Neural progenitor cell (in vitro differentiated cells): ENCODE data around the gene HOXB7. TPM values are rescaled to one million over a fixed set of nuclear protein-coding genes. Genes with fewer than 3 reads are reported as not detected.

Experiments used
- DNase-seq: peaks from one replicate; pipeline ENCODE4 v3.0.0-alpha.2; 2016; ENCODE audit warnings: low spot score
- H2AFZ ChIP-seq: fragments of 200-600 bp; sonication (generic); replicated peaks from 2 replicates; pipeline ENCODE4 v1.6.1; 2016; ENCODE audit warnings: antibody characterized with exemption
- H3F3A ChIP-seq: fragments of 200-600 bp; sonication (generic); 2 replicates; pipeline ENCODE4 v1.6.1; 2016; ENCODE audit warnings: antibody characterized with exemption, low read depth
- H3K27ac ChIP-seq: fragments of 200-600 bp; sonication (generic); 2 replicates; pipeline ENCODE4 v1.5.1; 2016; ENCODE audit warnings: mild to moderate bottlenecking
- H3K27me3 ChIP-seq: fragments of 200-600 bp; sonication (generic); 2 replicates; pipeline ENCODE4 v1.6.1; 2016; ENCODE audit warnings: mild to moderate bottlenecking, moderate library complexity
- H3K36me3 ChIP-seq: fragments of 200-600 bp; sonication (generic); 2 replicates; pipeline ENCODE4 v1.5.1; 2016
- H3K4me1 ChIP-seq: fragments of 200-600 bp; sonication (generic); 2 replicates; pipeline ENCODE4 v1.6.1; 2016; ENCODE audit warnings: mixed run types
- H3K4me2 ChIP-seq: fragments of 200-600 bp; sonication (generic); 2 replicates; pipeline ENCODE4 v1.6.1; 2016
- H3K4me3 ChIP-seq: fragments of 200-600 bp; sonication (generic); 2 replicates; pipeline ENCODE4 v1.5.1; 2016
- H3K79me2 ChIP-seq: fragments of 200-600 bp; sonication (generic); 2 replicates; pipeline ENCODE4 v1.6.1; 2016; ENCODE audit warnings: low read depth
- H3K9ac ChIP-seq: fragments of 200-600 bp; sonication (generic); 2 replicates; pipeline ENCODE4 v1.6.1; 2016
- H3K9me3 ChIP-seq: fragments of 200-600 bp; sonication (generic); 2 replicates; pipeline ENCODE4 v1.5.1; 2016; ENCODE audit warnings: low read depth
- H4K20me1 ChIP-seq: fragments of 200-600 bp; sonication (generic); 2 replicates; pipeline ENCODE4 v1.6.1; 2016; ENCODE audit warnings: low read depth
- H3K27ac Mint-ChIP-seq: 3 replicates; pipeline ENCODE4 v1.8.0; 2021; ENCODE audit warnings: mixed read lengths
- H3K27me3 Mint-ChIP-seq: 2 replicates; pipeline ENCODE4 v1.8.0; 2022; ENCODE audit warnings: low read depth, mild to moderate bottlenecking, inconsistent platforms, moderate library complexity, mixed read lengths; ENCODE audit not compliant: insufficient read depth
- H3K36me3 Mint-ChIP-seq: 3 replicates; pipeline ENCODE4 v1.8.0; 2021; ENCODE audit warnings: mixed read lengths
- H3K4me1 Mint-ChIP-seq: 3 replicates; pipeline ENCODE4 v1.8.0; 2021; ENCODE audit warnings: mixed read lengths
- H3K4me3 Mint-ChIP-seq: 3 replicates; pipeline ENCODE4 v1.8.0; 2021; ENCODE audit warnings: mild to moderate bottlenecking, moderate library complexity, mixed read lengths
- H3K9me3 Mint-ChIP-seq: 3 replicates; pipeline ENCODE4 v1.8.0; 2020; ENCODE audit warnings: mixed read lengths
- CTCF ChIP-seq: fragments of 200-600 bp; sonication (generic); IDR thresholded peaks from 2 replicates; pipeline ENCODE4 v1.5.1; 2017; ENCODE audit warnings: antibody characterized with exemption, mild to moderate bottlenecking
- EZH2 ChIP-seq: fragments of 200-600 bp; sonication (generic); IDR thresholded peaks from 2 replicates; pipeline ENCODE4 v1.6.1; 2017; ENCODE audit warnings: antibody characterized with exemption, mild to moderate bottlenecking, moderate library complexity
- EZH2phosphoT487 ChIP-seq: fragments of 200-600 bp; sonication (generic); IDR thresholded peaks from 2 replicates; pipeline ENCODE4 v1.6.1; 2017; ENCODE audit warnings: antibody characterized with exemption
- total RNA-seq: library from RNA; depleted of rRNA; stranded (reverse); fragments of >200 nt; gene quantifications from 2 replicates; pipeline ENCODE4 v1.2.3, GENCODE V29; 2015; ENCODE audit warnings: low replicate concordance

HOXB7 gene
- total RNA-seq, 1 donor from 2014 or later: not detected

- no peak overlapping the region for H3K27ac Mint-ChIP-seq
- Histone ChIP-seq H3K36me3 (no peaks in the 10 kb centered on the region), H4K20me1 (peaks cover 83% of the 10 kb centered on the region), H3K4me2 (no peak overlapping the region), H2AFZ (no peak overlapping the region), H3K27me3 (peaks cover 100% of the 10 kb centered on the region), H3K9ac (no peak overlapping the region), H3K9me3 (no peaks in the 10 kb centered on the region), H3K27ac (no peak overlapping the region), H3K4me3 (no peak overlapping the region), H3F3A (no peaks in the 10 kb centered on the region), H3K79me2 (no peaks in the 10 kb centered on the region), H3K4me1 (no peaks in the 10 kb centered on the region)
- H3K27me3 Mint-ChIP-seq: peaks cover 90% of the 10 kb centered on the region
- DNase-seq: no peak
- H3K9me3 Mint-ChIP-seq: peaks cover 6% of the 10 kb centered on the region
- H3K4me1 Mint-ChIP-seq: no peaks in the 10 kb centered on the region
- no peak overlapping the region for H3K4me3 Mint-ChIP-seq
- TF ChIP-seq EZH2: peak; percentile 90
- peak; percentile 87 for TF ChIP-seq EZH2phosphoT487
- no peak for TF ChIP-seq CTCF
- peaks cover 2% of the 10 kb centered on the region for H3K36me3 Mint-ChIP-seq
Observed at GRCh38 chr17:48642843-48643696, 32.3 kb upstream of the HOXB7 start.

- peaks cover 90% of the 10 kb centered on the region for H3K27me3 Mint-ChIP-seq
- H3K9ac ChIP-seq: no peak overlapping the region
Observed at GRCh38 chr17:48642059-48642842, 31.4 kb upstream of the HOXB7 start.

GRCh38 chr17:48641541-48642058 is 30.8 kb upstream of the HOXB7 start:
- Mint-ChIP-seq H3K27me3 (peaks cover 94% of the 10 kb centered on the region), H3K9me3 (peaks cover 8% of the 10 kb centered on the region), H3K36me3 (peaks cover 2% of the 10 kb centered on the region), H3K4me1 (peaks cover 2% of the 10 kb centered on the region), H3K27ac (no peak overlapping the region), H3K4me3 (no peak overlapping the region)
- no peak overlapping the region for H3K9ac ChIP-seq
- no peaks in the 10 kb centered on the region for H3F3A ChIP-seq
- no peak overlapping the region for H3K4me3 ChIP-seq
- no peaks in the 10 kb centered on the region for H3K79me2 ChIP-seq
- peaks cover 77% of the 10 kb centered on the region for H4K20me1 ChIP-seq
- no peak overlapping the region for H3K4me2 ChIP-seq
- no peaks in the 10 kb centered on the region for H3K36me3 ChIP-seq
- no peaks in the 10 kb centered on the region for H3K9me3 ChIP-seq
- H3K27me3 ChIP-seq: peaks cover 100% of the 10 kb centered on the region
- DNase-seq: peak; percentile 40
- no peak overlapping the region for H2AFZ ChIP-seq
- H3K4me1 ChIP-seq: no peaks in the 10 kb centered on the region
- H3K27ac ChIP-seq: no peak overlapping the region
- peak; percentile 23 for TF ChIP-seq CTCF
- TF ChIP-seq EZH2phosphoT487: no peak
- no peak for TF ChIP-seq EZH2

More at GRCh38 chr17:48642059-48642842, 31.4 kb upstream of the HOXB7 start:
- no peaks in the 10 kb centered on the region for H3K4me1 ChIP-seq
- H3K79me2 ChIP-seq: no peaks in the 10 kb centered on the region
- TF ChIP-seq EZH2phosphoT487: peak; percentile 97
- TF ChIP-seq EZH2: peak; percentile 94
- TF ChIP-seq CTCF: no peak
- H3K27ac ChIP-seq: no peak overlapping the region
- no peak overlapping the region for H2AFZ ChIP-seq
- no peak overlapping the region for H3K4me2 ChIP-seq
- Mint-ChIP-seq H3K4me3 (no peak overlapping the region), H3K4me1 (no peaks in the 10 kb centered on the region), H3K27ac (no peak overlapping the region), H3K36me3 (peaks cover 2% of the 10 kb centered on the region), H3K9me3 (peaks cover 6% of the 10 kb centered on the region)
- DNase-seq: peak; percentile 48
- no peaks in the 10 kb centered on the region for H3K36me3 ChIP-seq
- no peak overlapping the region for H3K4me3 ChIP-seq
- H3K27me3 ChIP-seq: peaks cover 100% of the 10 kb centered on the region
- peaks cover 78% of the 10 kb centered on the region for H4K20me1 ChIP-seq
- H3K9me3 ChIP-seq: no peaks in the 10 kb centered on the region
- H3F3A ChIP-seq: no peaks in the 10 kb centered on the region
